Esophagus (tissue), 2 donors: ENCODE results near the gene SLC34A1. TPM values are rescaled to one million over a fixed set of nuclear protein-coding genes. Genes with fewer than 3 reads are reported as not detected.

ENCODE experiments used
- H3K27ac ChIP-seq, 2 donors: one replicate each; pipeline ENCODE4 v1.5.1; 2013; ENCODE audit warnings: low read depth in 2 of 2, mild to moderate bottlenecking in 2 of 2, inconsistent platforms in 1 of 2, low read length in 1 of 2, moderate library complexity in 1 of 2
- H3K27me3 ChIP-seq, 2 donors: one replicate each; pipeline ENCODE4 v1.6.1; 2013; ENCODE audit warnings: low read length in 2 of 2, control low read depth in 1 of 2, mild to moderate bottlenecking in 1 of 2; ENCODE audit not compliant: insufficient read depth in 2 of 2, control insufficient read depth in 1 of 2
- H3K36me3 ChIP-seq, 2 donors: one replicate each; pipeline ENCODE4 v1.6.1; 2013; ENCODE audit warnings: low read length in 1 of 2; ENCODE audit not compliant: control insufficient read depth in 2 of 2, insufficient read depth in 2 of 2
- H3K4me1 ChIP-seq, 2 donors: one replicate each; pipeline ENCODE4 v1.6.1; 2013; ENCODE audit warnings: low read length in 1 of 2; ENCODE audit not compliant: control insufficient read depth in 2 of 2, insufficient read depth in 2 of 2
- H3K4me3 ChIP-seq, 2 donors: one replicate each; pipeline ENCODE4 v1.5.1; 2013; ENCODE audit warnings: low read length in 2 of 2, mild to moderate bottlenecking in 2 of 2, low read depth in 1 of 2, moderate library complexity in 1 of 2
- H3K9me3 ChIP-seq, 2 donors: one replicate each; pipeline ENCODE4 v1.6.1; 2013; ENCODE audit warnings: mild to moderate bottlenecking in 2 of 2, low read depth in 1 of 2, low read length in 1 of 2, moderate library complexity in 1 of 2; ENCODE audit not compliant: control insufficient read depth in 2 of 2, insufficient read depth in 1 of 2
- WGBS, 2 donors: extraction: QIAGEN DNeasy Blood & Tissue Kit; methylation state at CpG; one replicate each; pipeline ENCODE4 v1.1.7; 2013; 5-methylcytosine and 5-hydroxymethylcytosine counted together
- polyA plus RNA-seq, 2 donors: library from polyadenylated mRNA; stranded (reverse); fragments of 200-250 nt; gene quantifications; one replicate each; pipeline ENCODE4 v1.2.3, GENCODE V29; 2013
- donor health status: healthy with polysubstance abuse.
- donor health status: Bipolar disorder and iron deficiency.

The SLC34A1 gene
- polyA plus RNA-seq, 2 donors, result 0.13 to 0.49 TPM

DNA sequence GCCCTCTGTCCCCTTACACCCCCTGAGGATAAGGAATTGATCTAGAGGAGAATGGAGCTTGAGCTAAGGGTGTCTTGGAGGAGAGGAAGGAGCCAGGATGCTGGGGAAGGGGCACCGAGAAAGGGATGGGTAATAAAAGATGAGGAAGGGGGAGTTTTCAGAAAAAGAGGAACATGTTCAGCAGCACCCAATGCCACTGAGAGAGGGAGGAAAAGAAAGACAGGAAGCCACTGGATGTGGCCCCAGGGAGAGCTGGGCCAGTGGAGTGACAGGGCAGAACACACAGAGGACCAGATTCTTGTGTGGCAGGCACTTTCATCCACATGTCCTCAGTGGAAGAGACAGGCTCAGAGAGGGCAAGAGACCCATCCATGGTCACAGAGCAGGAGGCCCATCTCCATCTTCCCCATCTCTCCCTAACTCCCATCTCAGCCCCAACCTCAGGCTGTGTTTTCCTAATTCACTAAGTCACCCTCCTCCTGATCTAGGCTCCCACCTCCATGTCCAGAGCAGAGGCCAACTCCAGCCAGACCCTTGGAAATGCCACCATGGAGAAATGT is 9.1 kb downstream of the SLC34A1 start:
- no peak overlapping the region for H3K4me3 ChIP-seq
- H3K27ac ChIP-seq, result no peak overlapping the region
- H3K4me1 ChIP-seq, result peaks cover 0 to 7% of the 10 kb centered on the region in 2 donors
- no peaks in the 10 kb centered on the region for H3K27me3 ChIP-seq
- H3K36me3 ChIP-seq, result no peaks in the 10 kb centered on the region
- WGBS, 2 donors, result 91 to 93% methylated on average over 1 of the region's 1 CpG
- no peaks in the 10 kb centered on the region for H3K9me3 ChIP-seq

DNA sequence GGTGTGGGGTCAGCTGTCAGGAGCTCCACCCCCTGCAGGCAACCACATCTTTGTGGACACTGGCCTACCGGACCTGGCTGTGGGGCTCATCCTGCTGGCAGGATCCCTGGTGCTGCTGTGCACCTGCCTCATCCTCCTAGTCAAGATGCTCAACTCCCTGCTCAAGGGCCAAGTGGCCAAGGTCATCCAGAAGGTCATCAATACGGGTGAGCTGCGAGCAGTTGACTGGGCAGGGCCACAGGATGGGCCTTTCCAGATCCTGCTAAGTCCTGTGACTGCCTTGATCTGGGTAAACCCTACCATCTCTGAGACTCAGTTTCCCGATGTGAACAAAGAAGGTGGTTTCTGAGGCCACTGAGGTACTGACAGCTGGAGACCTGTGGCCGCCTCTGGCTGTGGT is 9.8 kb downstream of the SLC34A1 start:
- Histone ChIP-seq H3K4me1 (peaks cover 0 to 3% of the 10 kb centered on the region in 2 donors), H3K27me3 (no peaks in the 10 kb centered on the region), H3K4me3 (no peak overlapping the region), H3K27ac (no peak overlapping the region), H3K9me3 (no peaks in the 10 kb centered on the region), H3K36me3 (no peaks in the 10 kb centered on the region)
- 68 to 82% methylated on average over 5 of the region's 5 CpGs for WGBS, 2 donors

DNA sequence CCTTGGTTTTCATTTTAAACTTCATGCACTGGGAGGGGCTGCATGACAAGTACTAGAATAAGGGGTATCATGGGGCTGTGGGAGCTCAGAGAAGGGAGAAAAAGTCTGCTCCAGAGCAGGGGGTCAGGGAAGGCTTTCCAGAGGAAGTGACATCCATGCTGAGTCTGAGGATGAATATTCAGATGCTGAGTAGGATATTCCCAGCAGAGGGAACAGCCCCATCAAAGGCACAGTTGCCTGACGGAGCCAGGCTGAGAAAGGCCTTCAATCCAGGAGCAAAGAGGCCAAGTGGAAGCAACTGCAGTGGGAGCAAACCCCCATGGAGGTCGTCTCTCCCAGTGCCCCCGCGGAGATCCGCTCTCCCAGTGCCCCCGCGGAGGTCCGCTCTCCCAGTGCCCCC is 11.8 kb downstream of the SLC34A1 start:
- H3K9me3 ChIP-seq, result no peaks in the 10 kb centered on the region
- no peak overlapping the region for H3K4me3 ChIP-seq
- 60 to 70% methylated on average over 8 of the region's 8 CpGs for WGBS, 2 donors
- H3K4me1 ChIP-seq, result peaks cover 4% of the 10 kb centered on the region in 2 donors
- H3K27me3 ChIP-seq, result no peaks in the 10 kb centered on the region
- no peak overlapping the region for H3K27ac ChIP-seq
- H3K36me3 ChIP-seq, result no peaks in the 10 kb centered on the region

DNA sequence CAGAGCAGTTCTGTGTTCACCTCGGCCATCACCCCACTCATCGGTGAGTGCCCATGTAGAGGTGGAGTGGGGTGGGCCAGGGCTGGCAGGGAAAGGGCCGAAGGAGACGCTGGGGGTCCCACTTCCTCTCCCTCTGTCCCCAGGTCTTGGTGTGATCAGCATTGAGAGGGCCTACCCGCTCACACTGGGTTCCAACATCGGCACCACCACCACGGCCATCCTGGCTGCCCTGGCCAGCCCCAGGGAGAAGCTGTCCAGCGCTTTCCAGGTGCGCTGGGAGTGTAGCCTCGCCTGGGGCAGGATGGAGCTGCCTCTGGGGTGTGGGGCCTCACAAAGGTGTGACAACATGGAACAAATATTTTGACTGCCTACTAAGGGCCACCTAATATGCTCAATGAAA is 12.6 kb downstream of the SLC34A1 start:
- H3K4me1 ChIP-seq, result peaks cover 4% of the 10 kb centered on the region in 2 donors
- WGBS, 2 donors, result 83 to 93% methylated on average over 10 of the region's 10 CpGs
- no peaks in the 10 kb centered on the region for H3K9me3 ChIP-seq
- H3K27ac ChIP-seq, result no peak overlapping the region
- no peak overlapping the region for H3K4me3 ChIP-seq
- H3K27me3 ChIP-seq, result no peaks in the 10 kb centered on the region
- H3K36me3 ChIP-seq, result no peaks in the 10 kb centered on the region

DNA sequence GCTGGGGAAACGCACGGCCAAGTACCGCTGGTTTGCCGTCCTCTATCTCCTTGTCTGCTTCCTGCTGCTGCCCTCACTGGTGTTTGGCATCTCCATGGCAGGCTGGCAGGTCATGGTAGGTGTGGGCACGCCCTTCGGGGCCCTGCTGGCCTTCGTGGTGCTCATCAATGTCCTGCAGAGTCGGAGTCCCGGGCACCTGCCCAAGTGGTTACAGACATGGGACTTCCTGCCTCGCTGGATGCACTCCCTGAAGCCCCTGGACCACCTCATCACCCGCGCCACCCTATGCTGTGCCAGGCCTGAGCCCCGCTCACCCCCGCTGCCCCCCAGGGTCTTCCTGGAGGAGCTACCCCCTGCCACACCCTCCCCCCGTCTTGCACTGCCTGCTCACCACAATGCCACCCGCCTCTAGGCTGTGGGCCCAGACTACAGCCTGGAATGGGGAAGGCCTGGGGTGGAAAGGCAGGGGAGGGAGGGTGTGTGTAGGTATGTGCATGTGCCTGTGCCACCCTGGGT is 13.7 kb downstream of the SLC34A1 start:
- no peaks in the 10 kb centered on the region for H3K27me3 ChIP-seq
- no peaks in the 10 kb centered on the region for H3K9me3 ChIP-seq
- no peaks in the 10 kb centered on the region for H3K36me3 ChIP-seq
- H3K4me1 ChIP-seq, result peaks cover 4 to 7% of the 10 kb centered on the region in 2 donors
- WGBS, 2 donors, result 83 to 84% methylated on average over 16 of the region's 16 CpGs
- H3K4me3 ChIP-seq, result no peak overlapping the region
- no peak overlapping the region for H3K27ac ChIP-seq

DNA sequence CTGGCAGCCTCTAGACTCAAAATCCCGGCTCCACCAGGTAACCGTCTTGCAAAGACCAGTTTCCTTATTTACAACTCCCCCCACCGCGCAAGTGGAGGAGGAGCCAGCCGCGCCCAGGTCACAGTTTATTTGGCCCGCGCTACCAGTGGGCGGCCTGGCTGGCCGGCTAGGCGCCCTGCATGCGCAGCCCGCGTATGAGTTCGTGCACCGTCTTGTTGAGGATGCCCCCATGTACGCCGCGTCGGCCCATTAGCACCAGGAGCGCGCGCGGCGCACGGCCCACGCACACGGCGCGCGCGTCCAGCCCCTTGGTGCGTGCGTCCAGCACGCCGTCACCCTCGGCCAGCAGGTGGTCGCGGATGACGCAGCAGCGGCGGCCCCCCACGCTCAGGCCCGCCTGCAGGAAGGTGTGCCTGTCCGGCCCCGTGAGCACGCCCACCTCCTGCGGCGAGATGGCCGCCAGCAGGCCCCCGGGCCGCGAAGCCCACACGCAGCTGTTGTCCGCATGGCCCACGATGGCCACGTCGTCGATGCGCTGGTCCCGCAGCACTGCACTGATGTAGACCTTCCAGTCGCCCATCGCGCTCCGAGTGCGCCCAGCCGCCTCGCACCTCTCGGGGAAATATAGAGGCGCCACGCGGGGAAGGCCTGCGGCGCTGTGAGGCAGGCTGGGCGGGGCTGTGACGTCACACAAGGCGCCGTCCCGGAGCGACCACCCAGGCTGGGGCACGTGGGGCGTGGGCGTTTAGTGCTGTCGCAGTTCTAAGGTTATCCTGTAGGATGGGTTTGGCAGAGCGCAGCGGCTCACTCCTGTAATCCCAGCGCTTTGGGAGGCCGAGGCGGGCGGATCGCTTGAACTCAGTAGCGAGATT is 16.0 kb downstream of the SLC34A1 start, which contains the start of gene PFN3:
Gene PFN3, minus strand, starts transcription at position 665 of the 872 bp plus-strand sequence. Its CDS starts 85 bp downstream, at position 580.
- H3K36me3 ChIP-seq, result no peaks in the 10 kb centered on the region
- WGBS, 2 donors, result 33 to 47% methylated on average over 92 of the region's 92 CpGs
- H3K27me3 ChIP-seq, result no peaks in the 10 kb centered on the region
- H3K9me3 ChIP-seq, result no peaks in the 10 kb centered on the region
- H3K4me3 ChIP-seq, result no peak within 1 kb of the TSS
- no peak within 1 kb of the TSS for H3K27ac ChIP-seq
- H3K4me1 ChIP-seq, result peaks cover 4 to 12% of the 10 kb centered on the region in 2 donors

DNA sequence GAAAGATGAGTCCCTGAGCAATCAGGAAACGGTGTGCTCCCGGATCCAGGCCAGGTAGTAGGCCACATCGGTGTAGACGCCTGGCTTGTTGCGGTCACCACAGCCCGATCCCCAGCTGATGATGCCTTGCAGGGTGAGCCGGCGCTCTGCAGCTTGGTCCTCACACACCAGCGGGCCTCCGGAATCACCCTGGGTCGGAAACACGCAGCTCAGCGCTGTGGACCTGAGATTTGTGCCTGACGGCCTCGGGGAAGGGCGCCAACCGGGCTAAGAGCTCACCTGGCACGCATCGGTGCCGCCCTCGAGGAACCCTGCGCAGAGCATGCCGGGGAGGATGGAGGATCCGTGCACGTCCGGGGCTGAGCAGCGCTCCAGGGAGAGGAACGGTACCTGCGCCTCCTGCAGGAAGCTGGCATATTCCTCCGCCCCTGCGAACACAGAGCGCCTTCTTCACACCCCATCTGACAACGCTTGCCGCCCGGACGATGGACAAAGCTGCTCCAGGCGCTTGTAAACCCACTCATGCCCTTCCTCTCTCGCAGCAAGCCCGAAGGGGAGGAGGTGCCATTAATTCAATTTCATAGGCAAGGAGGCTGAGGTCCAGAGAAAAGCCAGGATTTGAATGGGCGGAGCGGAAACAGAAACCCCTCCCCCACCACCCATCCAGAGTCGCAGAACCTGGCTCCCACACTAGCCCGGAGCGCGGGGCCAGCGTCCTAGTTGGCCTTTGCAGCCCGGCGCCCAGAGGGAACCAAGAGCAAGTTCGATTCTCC is 18.2 kb downstream of the SLC34A1 start:
- H3K9me3 ChIP-seq, result no peaks in the 10 kb centered on the region
- no peaks in the 10 kb centered on the region for H3K36me3 ChIP-seq
- 9 to 12% methylated on average over 49 of the region's 49 CpGs for WGBS, 2 donors
- no peaks in the 10 kb centered on the region for H3K27me3 ChIP-seq
- peak overlapping the region; percentile 77 to 89 for H3K27ac ChIP-seq
- H3K4me1 ChIP-seq, result peaks cover 4 to 12% of the 10 kb centered on the region in 2 donors
- H3K4me3 ChIP-seq, result peak overlapping the region; percentile 44 to 60

DNA sequence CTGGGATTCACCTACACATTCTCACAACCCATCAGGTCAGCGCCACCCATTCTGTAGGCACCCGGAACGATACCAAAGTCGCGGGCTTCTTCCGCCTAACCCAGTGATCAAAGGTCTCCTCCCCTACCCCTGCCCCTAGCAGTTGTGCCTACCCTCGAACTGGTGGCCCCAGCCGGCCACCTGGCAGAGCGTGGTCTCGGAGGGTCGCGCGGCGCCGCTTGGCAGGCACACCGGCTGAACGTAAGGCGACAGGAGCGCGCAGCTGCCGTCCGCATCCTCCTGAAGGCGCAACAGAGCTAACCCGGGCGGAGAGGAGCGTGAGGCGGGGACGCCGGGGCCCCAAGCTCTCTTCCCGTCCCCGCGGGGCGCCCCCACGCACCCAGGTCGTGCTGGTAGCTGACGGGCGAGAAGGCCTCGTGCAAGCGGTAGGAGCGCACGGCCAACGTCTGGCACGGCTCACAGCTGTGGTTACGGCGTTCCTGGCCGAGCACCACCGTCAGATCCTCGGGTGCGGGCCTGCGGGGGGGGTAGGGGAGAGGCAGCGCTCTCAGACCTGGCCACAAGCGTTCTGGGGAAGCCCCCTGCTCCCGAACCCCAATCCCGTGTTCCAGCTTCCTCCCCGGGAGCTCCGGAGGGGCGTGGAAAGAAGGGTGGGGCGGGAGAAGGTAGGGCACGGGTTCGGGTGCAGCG is 19.0 kb downstream of the SLC34A1 start:
- no peaks in the 10 kb centered on the region for H3K36me3 ChIP-seq
- peak overlapping the region; percentile 44 to 60 for H3K4me3 ChIP-seq
- peaks cover 4 to 12% of the 10 kb centered on the region in 2 donors for H3K4me1 ChIP-seq
- H3K27ac ChIP-seq, result peak overlapping the region; percentile 77 to 89
- 1 to 2% methylated on average over 51 to 61 of the region's 61 CpGs for WGBS, 2 donors
- H3K9me3 ChIP-seq, result no peaks in the 10 kb centered on the region
- H3K27me3 ChIP-seq, result no peaks in the 10 kb centered on the region
